ENCODE measurements around the gene EXD3.

Gene EXD3

GRCh38 chr9:137394866-137395665, 27.9 kb downstream of the EXD3 start:
- DNase-seq (ENCODE audit: extremely low read depth, low read depth) = no peak
- TF ChIP-seq CTCF (IDR thresholded peaks at IDR 0.05; ENCODE audit: low read depth, low read length) = no peak

GRCh38 chr9:137393176-137394150, 29.5 kb downstream of the EXD3 start:
- no peak for TF ChIP-seq CTCF (IDR thresholded peaks at IDR 0.05; ENCODE audit: low read depth, low read length)
- DNase-seq (ENCODE audit: extremely low read depth, low read depth) = no peak

GRCh38 chr9:137392232-137393007, 30.5 kb downstream of the EXD3 start:
- TF ChIP-seq CTCF (IDR thresholded peaks at IDR 0.05; ENCODE audit: low read depth, low read length) = no peak
- DNase-seq (ENCODE audit: extremely low read depth, low read depth) = no peak

GRCh38 chr9:137391411-137391754, 31.6 kb downstream of the EXD3 start:
- DNase-seq (ENCODE audit: extremely low read depth, low read depth) = no peak

GRCh38 chr9:137390553-137391410, 32.2 kb downstream of the EXD3 start:
- no peak for TF ChIP-seq CTCF (IDR thresholded peaks at IDR 0.05; ENCODE audit: low read depth, low read length)
- DNase-seq (ENCODE audit: extremely low read depth, low read depth) = no peak

More at GRCh38 chr9:137391411-137391754, 31.6 kb downstream of the EXD3 start:
- TF ChIP-seq CTCF (IDR thresholded peaks at IDR 0.05; ENCODE audit: low read depth, low read length) = no peak

- no peak for TF ChIP-seq CTCF (IDR thresholded peaks at IDR 0.05; ENCODE audit: low read depth, low read length)
- DNase-seq (ENCODE audit: extremely low read depth, low read depth) = no peak
These were observed 33.6 kb downstream of the EXD3 start for GRCh38 chr9:137389428-137389746.
